ENCODE measurements around the gene RPA1. TPM values are rescaled to one million over a fixed set of nuclear protein-coding genes. Genes with fewer than 3 reads are reported as not detected.

Gene RPA1
- total and polyA plus RNA-seq, 9 of the 15 experiments (the other 6 are each of a cell fraction or from before 2014, with no cell fraction given), result 25.2 to 125 (median 47.4) TPM

GRCh38 chr17:1946021-1946932 lies 116.5 kb downstream of the RPA1 start (continued):
- TF ChIP-seq, protein P1, sequence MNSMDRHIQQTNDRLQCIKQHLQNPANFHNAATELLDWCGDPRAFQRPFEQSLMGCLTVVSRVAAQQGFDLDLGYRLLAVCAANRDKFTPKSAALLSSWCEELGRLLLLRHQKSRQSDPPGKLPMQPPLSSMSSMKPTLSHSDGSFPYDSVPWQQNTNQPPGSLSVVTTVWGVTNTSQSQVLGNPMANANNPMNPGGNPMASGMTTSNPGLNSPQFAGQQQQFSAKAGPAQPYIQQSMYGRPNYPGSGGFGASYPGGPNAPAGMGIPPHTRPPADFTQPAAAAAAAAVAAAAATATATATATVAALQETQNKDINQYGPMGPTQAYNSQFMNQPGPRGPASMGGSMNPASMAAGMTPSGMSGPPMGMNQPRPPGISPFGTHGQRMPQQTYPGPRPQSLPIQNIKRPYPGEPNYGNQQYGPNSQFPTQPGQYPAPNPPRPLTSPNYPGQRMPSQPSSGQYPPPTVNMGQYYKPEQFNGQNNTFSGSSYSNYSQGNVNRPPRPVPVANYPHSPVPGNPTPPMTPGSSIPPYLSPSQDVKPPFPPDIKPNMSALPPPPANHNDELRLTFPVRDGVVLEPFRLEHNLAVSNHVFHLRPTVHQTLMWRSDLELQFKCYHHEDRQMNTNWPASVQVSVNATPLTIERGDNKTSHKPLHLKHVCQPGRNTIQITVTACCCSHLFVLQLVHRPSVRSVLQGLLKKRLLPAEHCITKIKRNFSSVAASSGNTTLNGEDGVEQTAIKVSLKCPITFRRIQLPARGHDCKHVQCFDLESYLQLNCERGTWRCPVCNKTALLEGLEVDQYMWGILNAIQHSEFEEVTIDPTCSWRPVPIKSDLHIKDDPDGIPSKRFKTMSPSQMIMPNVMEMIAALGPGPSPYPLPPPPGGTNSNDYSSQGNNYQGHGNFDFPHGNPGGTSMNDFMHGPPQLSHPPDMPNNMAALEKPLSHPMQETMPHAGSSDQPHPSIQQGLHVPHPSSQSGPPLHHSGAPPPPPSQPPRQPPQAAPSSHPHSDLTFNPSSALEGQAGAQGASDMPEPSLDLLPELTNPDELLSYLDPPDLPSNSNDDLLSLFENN (IDR thresholded peaks at IDR 0.05; ENCODE audit: low read depth in 2 of 2, low read length in 2 of 2), result no peak
- TF ChIP-seq SRSF1 (IDR thresholded peaks at IDR 0.05; ENCODE audit: low read depth, low read length) (no peak), KDM2B (CRISPR knock-in tag; IDR thresholded peaks at IDR 0.05) (no peak), ZNF395 (CRISPR knock-in tag; IDR thresholded peaks at IDR 0.05) (no peak), XRCC5 (IDR thresholded peaks at IDR 0.05; ENCODE audit: low read depth, low read length) (no peak), ZNF165 (CRISPR knock-in tag; IDR thresholded peaks at IDR 0.05; ENCODE audit: borderline replicate concordance) (no peak), YBX1 (IDR thresholded peaks at IDR 0.05) (no peak), CREB3 (tag; conservative IDR thresholded peaks at IDR 0.05; ENCODE audit: low read depth) (no peak), ATF2 (CRISPR knock-in tag; IDR thresholded peaks at IDR 0.05) (no peak), ZNF696 (CRISPR knock-in tag; conservative IDR thresholded peaks at IDR 0.05) (no peak), CHD2 (IDR thresholded peaks at IDR 0.05; ENCODE audit: low read depth, low read length) (no peak)
- TF ChIP-seq, protein P2, sequence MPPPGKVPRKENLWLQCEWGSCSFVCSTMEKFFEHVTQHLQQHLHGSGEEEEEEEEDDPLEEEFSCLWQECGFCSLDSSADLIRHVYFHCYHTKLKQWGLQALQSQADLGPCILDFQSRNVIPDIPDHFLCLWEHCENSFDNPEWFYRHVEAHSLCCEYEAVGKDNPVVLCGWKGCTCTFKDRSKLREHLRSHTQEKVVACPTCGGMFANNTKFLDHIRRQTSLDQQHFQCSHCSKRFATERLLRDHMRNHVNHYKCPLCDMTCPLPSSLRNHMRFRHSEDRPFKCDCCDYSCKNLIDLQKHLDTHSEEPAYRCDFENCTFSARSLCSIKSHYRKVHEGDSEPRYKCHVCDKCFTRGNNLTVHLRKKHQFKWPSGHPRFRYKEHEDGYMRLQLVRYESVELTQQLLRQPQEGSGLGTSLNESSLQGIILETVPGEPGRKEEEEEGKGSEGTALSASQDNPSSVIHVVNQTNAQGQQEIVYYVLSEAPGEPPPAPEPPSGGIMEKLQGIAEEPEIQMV (tag; conservative IDR thresholded peaks at IDR 0.05; ENCODE audit: low read depth), result no peak
- TF ChIP-seq, protein P3, sequence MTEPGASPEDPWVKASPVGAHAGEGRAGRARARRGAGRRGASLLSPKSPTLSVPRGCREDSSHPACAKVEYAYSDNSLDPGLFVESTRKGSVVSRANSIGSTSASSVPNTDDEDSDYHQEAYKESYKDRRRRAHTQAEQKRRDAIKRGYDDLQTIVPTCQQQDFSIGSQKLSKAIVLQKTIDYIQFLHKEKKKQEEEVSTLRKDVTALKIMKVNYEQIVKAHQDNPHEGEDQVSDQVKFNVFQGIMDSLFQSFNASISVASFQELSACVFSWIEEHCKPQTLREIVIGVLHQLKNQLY (CRISPR knock-in tag; conservative IDR thresholded peaks at IDR 0.05), result no peak
